K562 (cell line): Measurements from ENCODE around the gene PGF. TPM values are rescaled to one million over a fixed set of nuclear protein-coding genes. Genes with fewer than 3 reads are reported as not detected.
A peak's percentile ranks its signal among the peaks of the same experiment; 100 is the strongest.

Experiments used
- CAMTA2 ChIP-seq: fragments of 250-450 bp; sonication (Bioruptor Pico); conservative IDR thresholded peaks from 2 replicates; pipeline ENCODE4 v1.5.1; 2022
- CBFA2T2 ChIP-seq: fragments of 450-650 bp; conservative IDR thresholded peaks from 2 replicates; pipeline ENCODE4 v1.6.1; 2017; ENCODE audit warnings: mild to moderate bottlenecking
- CHD1 ChIP-seq: fragments of 200-600 bp; sonication (generic); IDR thresholded peaks from one replicate; pipeline ENCODE4 v1.6.1; 2012; ENCODE audit warnings: mild to moderate bottlenecking, moderate library complexity, low read length, inconsistent platforms
- CHD2 ChIP-seq: IDR thresholded peaks from 2 replicates; pipeline ENCODE4 v1.6.1; 2011; ENCODE audit warnings: low read depth, low read length
- EGR1 ChIP-seq: fragments of 450-650 bp; conservative IDR thresholded peaks from 2 replicates; pipeline ENCODE4 v1.6.1; 2017; ENCODE audit warnings: mild to moderate bottlenecking
- FOXA1 ChIP-seq: fragments of 450-650 bp; IDR thresholded peaks from 2 replicates; pipeline ENCODE4 v1.6.1; 2016; ENCODE audit warnings: mild to moderate bottlenecking, borderline replicate concordance
- GTF2A2 ChIP-seq: IDR thresholded peaks from 2 replicates; pipeline ENCODE4 v1.6.1; 2016; ENCODE audit warnings: mild to moderate bottlenecking, missing genetic modification characterization, missing compliant biosample characterization
- HLTF ChIP-seq: fragments of 450-650 bp; IDR thresholded peaks from 2 replicates; pipeline ENCODE4 v1.6.1; 2016
- KLF1 ChIP-seq: fragments of 450-650 bp; IDR thresholded peaks from 2 replicates; pipeline ENCODE4 v1.6.1; 2016; ENCODE audit warnings: missing genetic modification characterization, missing compliant biosample characterization
- NFE2 ChIP-seq: IDR thresholded peaks from 2 replicates; pipeline ENCODE4 v1.6.1; 2014; ENCODE audit warnings: antibody characterized with exemption, low read depth
- OTX1 ChIP-seq: fragments of 450-650 bp; formaldehyde crosslinking; IDR thresholded peaks from 2 replicates; pipeline ENCODE4 v1.4.0; 2022; ENCODE audit warnings: mild to moderate bottlenecking
- PHB ChIP-seq: fragments of 250-450 bp; sonication (Bioruptor Pico); IDR thresholded peaks from 2 replicates; pipeline ENCODE4 v1.5.0; 2021
- SP1 ChIP-seq: sonication (generic); formaldehyde crosslinking; IDR thresholded peaks from 2 replicates; pipeline ENCODE4 v1.8.1; 2022; ENCODE audit warnings: mild to moderate bottlenecking, missing genetic modification reagents
- SRSF1 ChIP-seq: fragments of 200-400 bp; formaldehyde crosslinking; IDR thresholded peaks from 2 replicates; pipeline ENCODE4 v1.6.1; 2017; ENCODE audit warnings: mild to moderate bottlenecking, low read depth, low read length, moderate library complexity
- SRSF7 ChIP-seq: fragments of 200-400 bp; formaldehyde crosslinking; optimal IDR thresholded peaks from 2 replicates; pipeline ENCODE3; 2017; ENCODE audit warnings: mild to moderate bottlenecking, low read depth, low read length
- TOE1 ChIP-seq, 2 experiments: fragments of 450-650 bp in 1 of 2; sonication (generic) in 1 of 2; formaldehyde crosslinking in 1 of 2; IDR thresholded peaks; 2 replicates each; pipeline versions ENCODE4 v1.7.1 to v1.8.0; 2016 to 2022; ENCODE audit warnings: borderline replicate concordance in 2 of 2, mild to moderate bottlenecking in 2 of 2, antibody characterized with exemption in 1 of 2, inconsistent platforms in 1 of 2, low read depth in 1 of 2, missing genetic modification reagents in 1 of 2, moderate library complexity in 1 of 2
- ZFP36 ChIP-seq: fragments of 150-350 bp; IDR thresholded peaks from 2 replicates; pipeline ENCODE4 v1.6.1; 2018; ENCODE audit warnings: low read length, low read depth; ENCODE audit not compliant: partially characterized antibody
- ZNF165 ChIP-seq: fragments of 250-450 bp; sonication (Bioruptor Pico); IDR thresholded peaks from 2 replicates; pipeline ENCODE4 v1.4.0; 2020; ENCODE audit warnings: borderline replicate concordance
- ZNF174 ChIP-seq: fragments of 250-450 bp; sonication (Bioruptor Pico); IDR thresholded peaks from 2 replicates; pipeline ENCODE4 v1.4.0; 2020; ENCODE audit warnings: mild to moderate bottlenecking
- ZNF184 ChIP-seq: sonication (generic); formaldehyde crosslinking; IDR thresholded peaks from 2 replicates; pipeline ENCODE4 v1.5.0; 2020; ENCODE audit warnings: missing genetic modification reagents
- ZNF263 ChIP-seq: sonication (generic); formaldehyde crosslinking; IDR thresholded peaks from 2 replicates; pipeline ENCODE4 v1.8.0; 2022; ENCODE audit warnings: mild to moderate bottlenecking, missing genetic modification reagents, borderline replicate concordance
- ZNF778 ChIP-seq: fragments of 450-650 bp; formaldehyde crosslinking; IDR thresholded peaks from 2 replicates; pipeline ENCODE4 v1.4.0; 2020; ENCODE audit warnings: mild to moderate bottlenecking, moderate library complexity
- ZNF79 ChIP-seq: fragments of 250-450 bp; sonication (Bioruptor Pico); IDR thresholded peaks from 2 replicates; pipeline ENCODE4 v1.4.0; 2020; ENCODE audit warnings: low read depth, mild to moderate bottlenecking, moderate library complexity
- polyA plus RNA-seq, 8 experiments: library from polyadenylated mRNA; depleted of rRNA in 4 of 8; stranded (reverse) in 5 of 8; unstranded in 3 of 8; fragments of >200 nt; fragmentation: Nextera tagmentation in 2 of 8; fragmentation: Illumina TruSeq in 1 of 8; extraction: Ambion mirVana in 2 of 8; extraction: Trizol in 1 of 8; gene quantifications; 2 replicates each; pipeline versions ENCODE4 v1.2.1 to v1.2.3, GENCODE V29; 2011 to 2014; ENCODE audit warnings: inconsistent platforms in 1 of 8, missing spikeins in 1 of 8
- total RNA-seq, 7 experiments: library from RNA; depleted of rRNA in 6 of 7; stranded (reverse); fragments of >200 nt in 6 of 7; fragmentation: Illumina TruSeq in 2 of 7; extraction: Trizol in 2 of 7; gene quantifications; 2 replicates each; pipeline versions ENCODE4 v1.2.1 to v1.2.3, GENCODE V29; 2011 to 2021; ENCODE audit warnings: low replicate concordance in 1 of 7
- TF ChIP-seq, protein P1 (sequence below): fragments of 200-800 bp; sonication (Bioruptor generic); IDR thresholded peaks from 2 replicates; pipeline ENCODE4 v1.6.1; 2017; ENCODE audit warnings: missing genetic modification characterization, missing compliant biosample characterization
- TF ChIP-seq, protein P2 (sequence below): fragments of 250-450 bp; sonication (Bioruptor Pico); IDR thresholded peaks from 2 replicates; pipeline ENCODE4 v1.4.0; 2020; ENCODE audit warnings: mild to moderate bottlenecking, moderate library complexity

The PGF gene
- total and polyA plus RNA-seq, 9 of the 15 experiments (the other 6 are each of a cell fraction or from before 2014, with no cell fraction given) = 0.04 to 0.44 (median 0.18) TPM

DNA sequence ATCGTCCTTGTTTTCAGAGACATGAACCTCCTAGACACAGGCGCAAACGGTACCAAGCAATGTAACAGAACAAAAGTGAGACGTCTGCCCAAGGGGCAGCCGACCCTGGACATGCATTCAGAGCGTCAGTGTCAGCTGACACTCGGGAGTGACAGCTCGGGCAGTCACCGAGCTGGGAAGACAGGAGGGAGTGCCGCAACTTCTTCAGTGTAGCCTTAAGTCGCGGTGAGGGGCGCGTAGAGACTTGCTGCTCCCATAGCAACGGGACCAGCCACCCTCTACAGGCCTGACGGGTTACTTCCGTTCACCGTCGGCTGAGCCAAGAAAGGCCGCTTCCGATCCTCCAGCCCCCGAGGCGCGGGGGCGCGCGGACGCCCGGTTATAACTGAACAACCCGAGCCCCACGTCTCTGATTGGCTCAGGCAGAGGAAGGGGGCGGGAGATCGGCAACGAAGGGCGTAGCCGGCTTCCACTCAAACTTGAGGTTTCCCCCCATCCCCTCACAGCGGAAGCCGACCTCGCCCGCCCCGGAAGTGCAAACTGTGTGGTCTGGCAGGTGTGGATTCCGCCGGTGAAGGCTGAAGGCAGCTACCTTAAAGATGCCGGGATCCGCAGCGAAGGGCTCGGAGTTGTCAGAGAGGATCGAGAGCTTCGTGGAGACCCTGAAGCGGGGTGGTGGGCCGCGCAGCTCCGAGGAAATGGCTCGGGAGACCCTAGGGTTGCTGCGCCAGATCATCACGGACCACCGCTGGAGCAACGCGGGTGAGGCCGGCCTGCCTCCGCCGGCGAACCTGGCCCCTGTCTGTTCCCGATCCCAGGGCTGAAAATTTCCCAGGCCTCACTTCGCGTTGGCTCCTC is 47.2 kb upstream of the PGF start, which contains the start of gene EIF2B2 (continued):
- TF ChIP-seq ZNF79 (CRISPR knock-in tag) (no peak), ZNF174 (CRISPR knock-in tag) (no peak), ZNF165 (CRISPR knock-in tag) (no peak), PHB (CRISPR knock-in tag) (no peak), SRSF7 (no peak), ZFP36 (no peak), ZNF263 (CRISPR knock-in tag) (no peak), GTF2A2 (tag) (no peak), ZNF184 (CRISPR knock-in tag) (no peak), CHD1 (no peak), SRSF1 (no peak), ZNF778 (CRISPR knock-in tag) (no peak), SP1 (CRISPR knock-in tag) (peak; percentile 75), CBFA2T2 (no peak), CHD2 (peak; percentile 63), CAMTA2 (CRISPR knock-in tag) (no peak), EGR1 (peak; percentile 91), NFE2 (no peak), HLTF (no peak), TOE1 (IDR thresholded peaks at IDR 0.05; ENCODE audit: borderline replicate concordance) (no peak), TOE1 (CRISPR knock-in tag; IDR thresholded peaks at IDR 0.05; ENCODE audit: borderline replicate concordance, low read depth) (no peak), OTX1 (no peak), KLF1 (tag) (peak; percentile 89), FOXA1 (no peak)
- TF ChIP-seq, protein P1, sequence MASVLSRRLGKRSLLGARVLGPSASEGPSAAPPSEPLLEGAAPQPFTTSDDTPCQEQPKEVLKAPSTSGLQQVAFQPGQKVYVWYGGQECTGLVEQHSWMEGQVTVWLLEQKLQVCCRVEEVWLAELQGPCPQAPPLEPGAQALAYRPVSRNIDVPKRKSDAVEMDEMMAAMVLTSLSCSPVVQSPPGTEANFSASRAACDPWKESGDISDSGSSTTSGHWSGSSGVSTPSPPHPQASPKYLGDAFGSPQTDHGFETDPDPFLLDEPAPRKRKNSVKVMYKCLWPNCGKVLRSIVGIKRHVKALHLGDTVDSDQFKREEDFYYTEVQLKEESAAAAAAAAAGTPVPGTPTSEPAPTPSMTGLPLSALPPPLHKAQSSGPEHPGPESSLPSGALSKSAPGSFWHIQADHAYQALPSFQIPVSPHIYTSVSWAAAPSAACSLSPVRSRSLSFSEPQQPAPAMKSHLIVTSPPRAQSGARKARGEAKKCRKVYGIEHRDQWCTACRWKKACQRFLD = no peak
- TF ChIP-seq, protein P2, sequence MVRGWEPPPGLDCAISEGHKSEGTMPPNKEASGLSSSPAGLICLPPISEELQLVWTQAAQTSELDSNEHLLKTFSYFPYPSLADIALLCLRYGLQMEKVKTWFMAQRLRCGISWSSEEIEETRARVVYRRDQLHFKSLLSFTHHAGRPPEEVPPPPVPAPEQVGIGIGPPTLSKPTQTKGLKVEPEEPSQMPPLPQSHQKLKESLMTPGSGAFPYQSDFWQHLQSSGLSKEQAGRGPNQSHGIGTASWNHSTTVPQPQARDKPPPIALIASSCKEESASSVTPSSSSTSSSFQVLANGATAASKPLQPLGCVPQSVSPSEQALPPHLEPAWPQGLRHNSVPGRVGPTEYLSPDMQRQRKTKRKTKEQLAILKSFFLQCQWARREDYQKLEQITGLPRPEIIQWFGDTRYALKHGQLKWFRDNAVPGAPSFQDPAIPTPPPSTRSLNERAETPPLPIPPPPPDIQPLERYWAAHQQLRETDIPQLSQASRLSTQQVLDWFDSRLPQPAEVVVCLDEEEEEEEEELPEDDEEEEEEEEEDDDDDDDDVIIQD = no peak
